GM21737 (cell line): ENCODE results near the gene CDK17.
"Not testable (repeated sequence)": the region's sequence is repeated elsewhere in the genome, so short reads cannot be mapped to it uniquely, and the experiment has no call there.

Experiments
- ATAC-seq: cut with Tn5 transposase; IDR thresholded peaks from one replicate; pipeline ENCODE4 v1.9.1; 2021; ENCODE audit warnings: mild to moderate bottlenecking, moderate library complexity; ENCODE audit not compliant: unreplicated experiment

Gene CDK17

GRCh38 chr12:96395236-96395635, 5.0 kb downstream of the CDK17 start:
- ATAC-seq, result no peak

DNA sequence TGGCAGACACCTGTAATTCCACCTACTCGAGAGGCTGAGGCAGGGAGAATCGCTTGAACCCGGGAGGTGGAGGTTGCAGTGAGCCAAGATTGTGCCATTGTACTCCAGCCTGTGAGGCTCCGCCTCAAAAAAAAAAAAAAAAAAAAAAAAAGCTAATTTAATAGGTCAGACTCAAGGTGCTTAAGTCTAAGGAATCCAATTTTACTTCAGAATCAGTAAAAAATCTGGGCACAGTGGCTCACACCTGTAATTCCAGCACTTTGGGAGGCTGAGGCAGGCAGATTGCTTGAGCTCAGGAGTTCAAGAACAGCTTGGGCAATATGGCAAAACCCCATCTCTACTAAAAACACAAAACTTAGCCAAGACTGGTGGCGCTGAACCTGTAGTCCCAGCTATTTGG, 7.0 kb downstream of the CDK17 start:
- not testable (repeated sequence) for ATAC-seq

- no peak for ATAC-seq
These were observed 7.8 kb downstream of the CDK17 start for GRCh38 chr12:96392397-96392796.

DNA sequence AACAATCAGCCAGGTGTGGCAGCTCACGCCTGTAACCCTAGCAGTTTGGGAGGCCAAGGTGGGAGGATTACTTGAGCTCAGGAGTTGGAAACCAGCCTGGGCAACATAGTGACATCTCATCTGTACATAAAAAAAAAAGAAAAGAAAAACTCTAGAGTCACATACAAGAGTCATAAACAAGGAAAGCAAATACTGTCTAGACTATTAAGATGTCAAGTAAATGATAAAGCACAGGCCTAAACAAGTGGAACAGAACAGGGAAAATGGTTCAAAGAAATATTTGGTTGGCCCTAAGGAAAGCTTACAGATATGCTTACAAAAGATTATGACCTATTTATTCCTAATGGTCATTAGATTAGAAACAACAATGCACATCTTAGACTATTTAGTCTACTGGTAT, 12.3 kb downstream of the CDK17 start:
- no peak for ATAC-seq

DNA sequence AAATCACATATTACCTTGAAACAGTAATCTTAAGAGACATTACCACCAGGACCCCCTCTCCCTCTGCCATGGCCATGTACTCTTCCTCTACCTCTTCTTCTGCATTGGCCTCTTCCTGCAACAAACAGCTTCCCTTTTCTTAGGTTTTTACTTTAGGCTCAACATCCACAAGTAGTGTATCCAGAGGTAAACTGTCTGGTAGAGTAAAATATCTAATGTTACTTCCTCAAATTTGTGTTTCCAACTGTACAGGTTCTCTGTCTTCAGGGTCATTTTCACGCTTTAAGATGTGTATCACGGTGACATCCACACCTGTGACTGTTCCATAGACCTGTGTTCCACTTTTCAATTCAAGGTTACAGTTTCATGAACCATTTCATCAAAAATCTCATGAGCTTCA, 13.4 kb downstream of the CDK17 start:
- no peak for ATAC-seq

GRCh38 chr12:96383991-96384390, 16.2 kb downstream of the CDK17 start:
- ATAC-seq, result no peak

- ATAC-seq, result no peak
These were observed 16.9 kb downstream of the CDK17 start for GRCh38 chr12:96383371-96383770.

DNA sequence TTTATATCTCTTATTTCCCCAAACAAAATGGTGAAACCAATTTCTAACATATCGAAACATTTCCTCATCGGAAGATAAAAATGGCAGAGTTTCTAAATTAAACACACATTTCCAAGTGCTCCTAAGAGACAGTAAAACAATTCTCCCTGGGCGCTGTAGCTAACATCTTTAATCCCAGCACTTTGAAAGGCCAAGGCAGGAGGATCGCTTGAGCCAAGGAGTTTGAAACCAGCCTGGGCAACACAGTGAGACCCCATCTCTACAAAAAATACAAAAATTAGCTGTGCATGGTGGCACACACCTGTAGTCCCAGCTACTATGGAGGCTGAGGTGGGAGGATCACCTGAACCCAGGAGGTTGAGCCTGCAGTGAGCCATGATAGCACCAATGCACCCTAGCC, 20.5 kb downstream of the CDK17 start:
- not testable (repeated sequence) for ATAC-seq

GRCh38 chr12:96378319-96378718, 21.9 kb downstream of the CDK17 start:
- ATAC-seq, result no peak

DNA sequence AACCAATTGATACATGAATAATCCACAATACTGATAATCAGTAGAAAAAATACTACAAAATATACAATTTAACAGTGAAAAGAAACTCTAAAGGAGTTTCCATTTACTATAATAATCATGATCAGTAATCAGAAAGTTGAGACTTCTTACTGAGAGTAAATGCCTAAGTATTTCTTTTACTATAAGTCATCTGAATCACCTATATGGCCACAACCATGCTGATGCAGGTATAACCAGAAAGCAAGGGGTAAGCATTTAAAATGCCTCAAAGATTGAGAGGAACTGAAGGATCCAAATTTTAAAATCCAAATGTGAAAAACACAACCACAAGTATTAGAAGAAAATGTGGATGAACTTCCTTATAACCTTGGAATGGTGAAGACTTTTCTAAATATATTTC, 23.4 kb downstream of the CDK17 start:
- ATAC-seq, result no peak

DNA sequence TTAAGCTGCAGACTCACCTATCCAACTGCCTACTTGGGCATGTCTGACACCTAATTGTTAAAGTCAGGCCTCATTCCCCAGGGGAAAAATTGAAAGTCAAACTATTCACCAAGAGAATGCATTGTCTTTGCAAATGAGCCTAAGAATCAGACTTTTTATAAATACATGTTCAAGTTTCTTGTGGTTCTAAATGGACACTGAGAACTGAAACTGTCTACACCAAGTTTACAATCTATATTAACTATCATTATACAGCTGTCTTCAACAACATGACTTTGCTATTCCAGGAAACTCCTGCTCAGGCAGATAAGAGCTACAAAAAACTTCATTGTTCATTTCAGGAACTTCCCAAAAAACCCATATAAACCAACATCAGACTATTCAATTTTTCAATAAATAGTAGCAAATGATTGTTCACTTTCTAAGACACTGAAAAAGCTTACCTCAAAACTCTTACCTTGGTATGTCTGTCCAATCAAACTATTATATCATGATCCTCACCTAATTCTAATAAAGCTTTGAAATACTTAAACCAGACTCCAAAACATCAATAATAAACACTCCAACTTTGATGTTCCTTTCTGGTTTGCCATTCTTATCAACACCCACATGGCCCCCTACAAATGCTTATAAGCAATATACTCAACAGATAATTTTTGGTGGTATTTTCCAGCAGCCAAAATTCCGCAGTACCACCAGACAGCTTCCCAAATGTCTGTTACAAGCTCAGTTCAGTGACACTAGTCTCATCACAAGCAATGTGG, 24.2 kb downstream of the CDK17 start:
- peak; percentile 64 for ATAC-seq

DNA sequence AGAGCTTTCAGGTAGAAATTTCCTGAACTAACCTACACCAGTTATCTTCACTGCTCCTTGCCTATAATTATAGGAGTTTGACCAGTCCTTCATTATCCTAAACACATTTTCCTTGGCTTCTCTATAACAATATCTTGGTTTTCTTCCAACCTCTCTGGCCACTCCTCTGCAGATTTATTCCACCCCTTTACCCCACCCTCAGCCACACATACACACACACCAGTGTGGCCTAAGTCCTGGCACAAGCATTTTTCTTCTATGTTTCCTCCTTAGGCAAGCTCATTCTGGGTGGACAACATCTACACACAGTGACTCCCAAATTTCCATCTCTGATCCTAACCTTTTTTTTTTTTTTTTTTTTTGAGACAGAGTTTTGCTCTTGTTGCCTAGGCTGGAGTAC, 25.1 kb downstream of the CDK17 start:
- no peak for ATAC-seq

DNA sequence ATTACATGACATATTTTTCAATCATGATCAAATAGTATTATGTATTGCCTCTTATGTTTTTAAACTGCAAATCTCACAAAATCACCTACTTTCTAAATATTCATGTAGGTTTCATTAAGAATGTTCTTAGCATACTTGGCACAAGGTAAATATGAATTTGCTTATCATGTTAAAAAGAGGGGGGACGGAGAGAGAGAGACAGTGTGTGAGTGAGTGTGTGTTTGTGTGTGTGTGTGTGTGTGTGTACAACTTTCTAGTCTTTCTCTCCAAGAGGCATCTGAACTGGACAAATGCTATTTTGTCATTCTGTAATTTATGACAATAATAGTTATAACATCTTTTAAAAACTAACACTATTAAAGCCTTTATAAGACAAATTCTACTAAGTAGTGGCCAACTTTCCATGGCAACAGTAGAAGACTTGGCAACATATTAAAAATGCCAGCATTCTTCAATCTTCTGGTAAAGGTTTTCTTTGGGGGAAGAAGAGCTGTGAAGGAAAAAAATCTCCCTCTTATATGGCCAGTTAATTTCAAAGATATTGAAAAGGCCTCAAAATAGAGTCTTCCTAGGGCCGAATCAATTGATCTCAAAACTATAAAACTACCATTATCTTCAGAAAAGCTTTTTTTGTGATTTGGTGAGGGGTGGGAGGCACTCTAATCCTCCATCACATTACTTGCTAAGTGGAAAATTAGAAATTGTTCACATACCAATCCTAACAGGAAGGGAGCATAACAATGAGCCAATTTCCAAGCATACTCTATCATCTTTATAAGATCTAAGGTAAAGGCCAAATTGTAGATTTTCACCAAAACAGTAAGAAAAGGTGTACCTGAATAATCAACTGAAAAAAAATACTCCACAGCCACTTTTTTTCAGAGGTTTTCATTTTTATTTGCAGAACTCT, 28.2 kb downstream of the CDK17 start:
- ATAC-seq, result no peak

DNA sequence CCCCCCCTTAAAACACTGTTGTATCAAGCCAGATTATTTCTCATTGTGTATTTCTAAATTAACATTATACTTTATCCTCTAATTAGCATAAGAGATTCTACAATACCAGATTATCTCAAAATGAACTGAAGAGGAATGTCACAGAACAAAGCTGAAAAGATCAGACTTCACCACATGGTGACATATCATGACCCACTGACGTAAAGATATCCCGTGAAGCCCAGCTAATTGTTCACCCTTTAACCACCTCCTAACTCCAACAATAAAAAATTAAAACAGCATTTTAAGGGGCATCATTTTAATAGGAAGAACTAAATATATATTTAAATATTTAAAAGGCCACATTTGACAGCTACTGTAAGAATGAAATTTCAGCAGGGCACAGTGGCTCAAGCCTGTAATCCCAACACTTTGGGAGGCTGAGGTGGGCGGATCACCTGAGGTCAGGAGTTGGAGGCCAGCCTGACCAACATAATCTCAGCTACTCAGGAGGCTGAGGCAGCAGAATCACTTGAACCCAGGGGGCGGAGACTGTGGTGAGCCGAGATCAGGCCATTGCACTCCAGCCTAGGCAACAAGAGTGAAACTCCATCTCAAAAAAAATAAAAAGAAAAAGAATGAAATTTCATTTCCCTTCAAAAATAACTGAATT, 29.0 kb downstream of the CDK17 start:
- no peak for ATAC-seq

- no peak for ATAC-seq
These were observed 31.6 kb downstream of the CDK17 start for GRCh38 chr12:96368687-96369086.

DNA sequence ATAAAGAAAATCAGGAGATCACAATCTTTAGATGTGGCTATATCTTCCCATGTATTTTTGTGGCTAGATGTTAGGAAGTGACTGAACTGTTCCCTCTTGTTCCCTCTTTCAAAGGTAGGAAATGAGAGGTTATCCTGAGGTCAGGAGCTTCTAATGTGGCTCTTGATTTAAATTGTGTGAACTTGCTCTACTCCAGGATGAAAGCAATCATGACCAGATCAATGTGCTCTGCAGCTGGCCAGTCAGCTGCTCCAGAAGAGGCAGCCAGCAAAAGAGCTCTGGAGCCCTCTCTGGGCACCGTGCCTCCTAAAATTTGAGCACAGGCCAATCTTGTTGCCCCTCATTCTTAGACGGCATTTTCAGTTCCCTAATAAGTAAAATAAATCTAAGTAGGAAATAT, 32.0 kb downstream of the CDK17 start:
- ATAC-seq, result no peak

DNA sequence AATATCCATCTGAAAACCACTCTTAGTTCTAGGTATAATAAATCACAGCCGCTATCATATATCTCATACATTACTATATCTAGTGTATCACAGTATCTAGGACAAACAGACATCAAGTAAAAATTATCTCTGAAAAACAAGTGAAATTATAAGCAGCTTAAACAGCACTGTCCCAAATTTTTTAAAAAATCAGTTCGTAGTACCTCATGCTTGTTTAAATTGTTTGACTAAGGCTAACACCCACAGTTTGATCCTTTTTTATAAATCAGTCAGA, 33.9 kb downstream of the CDK17 start:
- no peak for ATAC-seq

GRCh38 chr12:96365604-96366380, 34.4 kb downstream of the CDK17 start:
- no peak for ATAC-seq

DNA sequence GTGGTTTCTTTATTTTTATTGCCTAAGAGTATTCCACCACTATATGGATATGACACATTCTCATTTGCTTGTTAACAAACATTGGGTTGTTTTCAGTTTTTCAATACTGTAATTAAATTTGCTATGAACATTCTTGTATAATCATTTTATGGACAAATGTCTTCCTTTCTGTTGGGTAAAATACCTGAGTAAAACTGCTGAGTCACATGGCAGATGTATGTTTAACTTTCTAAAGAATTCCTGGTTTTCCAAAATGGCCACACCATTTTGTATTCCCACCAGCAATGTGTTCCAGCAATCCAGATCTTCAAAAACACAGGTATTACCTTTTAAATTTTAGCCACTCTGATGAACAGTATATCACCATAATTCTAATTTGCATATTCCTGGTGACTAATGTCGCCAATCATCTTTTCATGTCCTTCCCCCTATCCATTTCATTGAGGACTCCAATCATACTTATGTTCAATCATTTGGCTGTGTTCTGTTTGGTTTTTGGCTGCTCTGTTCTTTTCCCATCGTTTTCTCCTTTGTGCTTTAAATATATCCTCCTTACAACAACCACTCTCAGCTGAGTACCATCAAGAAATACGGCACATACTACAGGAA, 36.0 kb downstream of the CDK17 start:
- ATAC-seq, result no peak

- no peak for ATAC-seq
These were observed 39.2 kb downstream of the CDK17 start for GRCh38 chr12:96361074-96361473.

DNA sequence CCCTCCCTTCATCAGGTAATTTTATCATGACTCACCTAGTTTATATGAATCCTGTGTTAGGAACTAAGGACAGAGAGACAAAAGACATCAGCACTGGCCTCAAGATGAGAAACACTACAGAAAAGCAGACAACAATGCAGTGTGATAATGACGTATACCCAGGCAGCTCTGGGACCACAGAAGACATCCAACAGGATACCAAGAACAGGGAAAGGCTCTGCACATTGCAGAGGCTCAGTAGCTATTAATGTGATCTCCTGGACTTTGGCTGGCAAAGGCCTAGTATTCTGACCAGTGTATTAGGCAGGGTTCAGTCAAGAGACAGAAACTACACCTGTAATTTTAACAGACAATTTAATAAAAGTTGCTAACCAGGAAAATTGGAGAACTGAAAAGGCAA, 39.7 kb downstream of the CDK17 start:
- no peak for ATAC-seq
